ENCODE measurements around the gene EXD3. TPM values are rescaled to one million over a fixed set of nuclear protein-coding genes. Genes with fewer than 3 reads are reported as not detected.

EXD3 gene
- total and polyA plus RNA-seq, 2 of the 13 experiments (the other 11 are each of a cell fraction or from before 2014, with no cell fraction given), result 2.7 to 4.8 TPM

DNA sequence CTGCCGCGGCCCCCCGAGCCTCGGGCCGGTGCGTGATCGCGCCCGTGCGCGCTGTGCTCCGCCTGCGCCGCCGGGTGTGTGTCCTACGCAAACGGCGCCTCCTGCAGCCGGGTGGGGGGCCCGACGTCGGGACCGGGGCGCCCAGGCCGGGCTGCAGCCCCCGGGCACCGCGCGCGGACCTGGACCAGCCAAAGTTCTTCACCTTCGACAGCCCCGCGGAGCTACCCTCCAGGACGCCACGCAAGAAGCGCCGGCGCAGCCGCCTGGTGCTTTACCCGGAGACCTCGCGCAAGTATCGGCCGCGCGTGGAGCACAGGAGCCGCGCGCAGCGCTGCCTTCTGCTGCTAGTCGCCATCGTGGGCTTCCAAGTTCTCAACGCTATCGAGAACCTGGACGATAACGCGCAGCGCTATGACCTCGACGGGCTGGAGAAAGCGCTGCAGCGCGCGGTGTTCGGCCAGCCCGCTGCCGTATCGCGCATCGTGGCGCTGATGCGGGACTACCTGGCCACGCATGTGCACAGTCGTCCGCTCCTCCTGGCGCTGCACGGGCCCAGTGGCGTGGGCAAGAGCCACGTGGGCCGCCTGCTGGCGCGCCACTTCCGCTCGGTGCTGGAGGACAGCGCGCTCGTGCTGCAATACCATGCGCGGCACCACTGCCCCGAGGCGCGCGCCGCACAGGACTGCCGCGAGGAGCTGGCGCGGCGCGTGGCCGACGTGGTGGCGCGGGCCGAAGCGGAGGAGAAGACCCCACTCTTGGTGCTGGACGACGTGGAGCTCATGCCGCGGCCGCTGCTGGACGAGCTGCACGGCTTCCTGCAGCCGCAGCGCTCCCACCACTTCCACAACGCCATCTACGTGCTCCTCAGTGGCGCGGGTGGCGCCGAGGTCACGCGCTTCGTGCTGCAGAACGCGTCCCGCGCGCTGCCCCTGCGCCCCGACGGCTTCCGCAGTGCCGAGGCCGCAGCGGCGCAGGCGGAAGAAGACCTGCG, 143.9 kb downstream of the EXD3 start:
- peak overlapping the region; percentile 82 for H3K9ac ChIP-seq (ENCODE audit: insufficient read depth, low read depth, low read length)
- ATAC-seq (no peak), DNase-seq (ENCODE audit: low spot score) (no peak), FAIRE-seq (no peak)
- no peak overlapping the region for H2AFZ ChIP-seq (ENCODE audit: low read length)
- H3K27me3 ChIP-seq (ENCODE audit: control insufficient read depth in 1 of 2, insufficient read depth in 2 of 2, low read length in 2 of 2), result no peaks in the 10 kb centered on the region; a peak in 1 of 5 replicates
- BruUV-seq (replicated peaks), result TSS peak; percentile 43
- intact Hi-C loops (cut with micrococcal nuclease; ENCODE audit: unreplicated experiment) (no loop called here), in situ Hi-C loops (cut with HindIII; ENCODE audit: extremely low pct_ligation_motif_present, low pct_unique_long_range_greater_than_20kb) (no loop called here)
- peak; percentile 75 for TF ChIP-seq ZBTB38 (CRISPR knock-in tag; IDR thresholded peaks at IDR 0.05)
- no peak for TF ChIP-seq ZNF296 (CRISPR knock-in tag; conservative IDR thresholded peaks at IDR 0.05)
- no peak for TF ChIP-seq SRSF1 (optimal IDR thresholded peaks at IDR 0.05; ENCODE audit: low read depth, low read length)
- TF ChIP-seq ZNF24 (IDR thresholded peaks at IDR 0.05), result no peak
- TF ChIP-seq, protein P1, sequence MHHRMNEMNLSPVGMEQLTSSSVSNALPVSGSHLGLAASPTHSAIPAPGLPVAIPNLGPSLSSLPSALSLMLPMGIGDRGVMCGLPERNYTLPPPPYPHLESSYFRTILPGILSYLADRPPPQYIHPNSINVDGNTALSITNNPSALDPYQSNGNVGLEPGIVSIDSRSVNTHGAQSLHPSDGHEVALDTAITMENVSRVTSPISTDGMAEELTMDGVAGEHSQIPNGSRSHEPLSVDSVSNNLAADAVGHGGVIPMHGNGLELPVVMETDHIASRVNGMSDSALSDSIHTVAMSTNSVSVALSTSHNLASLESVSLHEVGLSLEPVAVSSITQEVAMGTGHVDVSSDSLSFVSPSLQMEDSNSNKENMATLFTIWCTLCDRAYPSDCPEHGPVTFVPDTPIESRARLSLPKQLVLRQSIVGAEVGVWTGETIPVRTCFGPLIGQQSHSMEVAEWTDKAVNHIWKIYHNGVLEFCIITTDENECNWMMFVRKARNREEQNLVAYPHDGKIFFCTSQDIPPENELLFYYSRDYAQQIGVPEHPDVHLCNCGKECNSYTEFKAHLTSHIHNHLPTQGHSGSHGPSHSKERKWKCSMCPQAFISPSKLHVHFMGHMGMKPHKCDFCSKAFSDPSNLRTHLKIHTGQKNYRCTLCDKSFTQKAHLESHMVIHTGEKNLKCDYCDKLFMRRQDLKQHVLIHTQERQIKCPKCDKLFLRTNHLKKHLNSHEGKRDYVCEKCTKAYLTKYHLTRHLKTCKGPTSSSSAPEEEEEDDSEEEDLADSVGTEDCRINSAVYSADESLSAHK (CRISPR knock-in tag; IDR thresholded peaks at IDR 0.05; ENCODE audit: borderline replicate concordance), result no peak
- peak; percentile 47; the same call in 1 of the 2 replicates for TF ChIP-seq HOXA3 (CRISPR knock-in tag; IDR thresholded peaks at IDR 0.05)
- TF ChIP-seq AGO1 (IDR thresholded peaks at IDR 0.05; ENCODE audit: low read depth, low read length, poor library complexity, severe bottlenecking), result peak; percentile 2
- peak; percentile 98 for TF ChIP-seq HNRNPLL (IDR thresholded peaks at IDR 0.05; ENCODE audit: low read depth, low read length, poor library complexity, severe bottlenecking)
- TF ChIP-seq SAP130 (CRISPR knock-in tag; IDR thresholded peaks at IDR 0.05; ENCODE audit: low read depth), result 0 out of 2 replicates have a peak, but pooled peaks have one; percentile 13
- TF ChIP-seq, protein P2, sequence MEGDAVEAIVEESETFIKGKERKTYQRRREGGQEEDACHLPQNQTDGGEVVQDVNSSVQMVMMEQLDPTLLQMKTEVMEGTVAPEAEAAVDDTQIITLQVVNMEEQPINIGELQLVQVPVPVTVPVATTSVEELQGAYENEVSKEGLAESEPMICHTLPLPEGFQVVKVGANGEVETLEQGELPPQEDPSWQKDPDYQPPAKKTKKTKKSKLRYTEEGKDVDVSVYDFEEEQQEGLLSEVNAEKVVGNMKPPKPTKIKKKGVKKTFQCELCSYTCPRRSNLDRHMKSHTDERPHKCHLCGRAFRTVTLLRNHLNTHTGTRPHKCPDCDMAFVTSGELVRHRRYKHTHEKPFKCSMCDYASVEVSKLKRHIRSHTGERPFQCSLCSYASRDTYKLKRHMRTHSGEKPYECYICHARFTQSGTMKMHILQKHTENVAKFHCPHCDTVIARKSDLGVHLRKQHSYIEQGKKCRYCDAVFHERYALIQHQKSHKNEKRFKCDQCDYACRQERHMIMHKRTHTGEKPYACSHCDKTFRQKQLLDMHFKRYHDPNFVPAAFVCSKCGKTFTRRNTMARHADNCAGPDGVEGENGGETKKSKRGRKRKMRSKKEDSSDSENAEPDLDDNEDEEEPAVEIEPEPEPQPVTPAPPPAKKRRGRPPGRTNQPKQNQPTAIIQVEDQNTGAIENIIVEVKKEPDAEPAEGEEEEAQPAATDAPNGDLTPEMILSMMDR (CRISPR knock-in tag; IDR thresholded peaks at IDR 0.05), result peak; percentile 14; the same call in 1 of the 2 replicates
- TF ChIP-seq RBFOX2 (IDR thresholded peaks at IDR 0.05; ENCODE audit: low read depth, low read length), result peak; percentile 32; the same call in 1 of the 2 replicates
- TF ChIP-seq, protein P3, sequence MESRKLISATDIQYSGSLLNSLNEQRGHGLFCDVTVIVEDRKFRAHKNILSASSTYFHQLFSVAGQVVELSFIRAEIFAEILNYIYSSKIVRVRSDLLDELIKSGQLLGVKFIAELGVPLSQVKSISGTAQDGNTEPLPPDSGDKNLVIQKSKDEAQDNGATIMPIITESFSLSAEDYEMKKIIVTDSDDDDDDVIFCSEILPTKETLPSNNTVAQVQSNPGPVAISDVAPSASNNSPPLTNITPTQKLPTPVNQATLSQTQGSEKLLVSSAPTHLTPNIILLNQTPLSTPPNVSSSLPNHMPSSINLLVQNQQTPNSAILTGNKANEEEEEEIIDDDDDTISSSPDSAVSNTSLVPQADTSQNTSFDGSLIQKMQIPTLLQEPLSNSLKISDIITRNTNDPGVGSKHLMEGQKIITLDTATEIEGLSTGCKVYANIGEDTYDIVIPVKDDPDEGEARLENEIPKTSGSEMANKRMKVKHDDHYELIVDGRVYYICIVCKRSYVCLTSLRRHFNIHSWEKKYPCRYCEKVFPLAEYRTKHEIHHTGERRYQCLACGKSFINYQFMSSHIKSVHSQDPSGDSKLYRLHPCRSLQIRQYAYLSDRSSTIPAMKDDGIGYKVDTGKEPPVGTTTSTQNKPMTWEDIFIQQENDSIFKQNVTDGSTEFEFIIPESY (CRISPR knock-in tag; IDR thresholded peaks at IDR 0.05), result 0 out of 2 replicates have a peak, but pooled peaks have one; percentile 40
- peaks cover 21% of the 10 kb centered on the region for H3K4me1 ChIP-seq (ENCODE audit: insufficient read depth, low read length)
- no peaks in the 10 kb centered on the region for H4K20me1 ChIP-seq (ENCODE audit: insufficient read depth, low read length)
- H3K27ac ChIP-seq (ENCODE audit: extremely low read length, insufficient read depth, low read length), result no peak overlapping the region
- WGBS (ENCODE audit: low lambda C conversion rate), result 98% methylated on average over 95 of the region's 139 CpGs
- no peaks in the 10 kb centered on the region for H3K9me3 ChIP-seq (ENCODE audit: low read length)
- ChIA-PET POLR2A (interaction anchor here (0.6 kb wide), 1 partner anchor 129 kb away, joined by 3 read pairs; no protein-coding TSS in a partner anchor), CTCF (ENCODE audit: low intra/inter-chr PET ratio, low total read pairs) (no interaction called here)
- peaks cover 6% of the 10 kb centered on the region for H3K79me2 ChIP-seq (ENCODE audit: insufficient read depth, low read length)
- H3K4me3 ChIP-seq (replicated peaks in 1 of 3; ENCODE audit: insufficient read depth in 1 of 3, low read depth in 2 of 3, low read length in 3 of 3), result peak overlapping the region; percentile 87 to 90 (median 88); a peak in 5 of 6 replicates
- peak overlapping the region; percentile 88 for H3K4me2 ChIP-seq (ENCODE audit: low read depth, low read length)
- H3K36me3 ChIP-seq (replicated peaks in 1 of 2; ENCODE audit: control insufficient read depth in 1 of 2, insufficient read depth in 2 of 2, low read length in 2 of 2), result peaks cover 0 to 7% of the 10 kb centered on the region in 2 experiments; a peak in 2 of 5 replicates
